Measurements from ENCODE around the gene TPX2.
A peak's percentile ranks its signal among the peaks of the same experiment; 100 is the strongest.

The TPX2 gene

DNA sequence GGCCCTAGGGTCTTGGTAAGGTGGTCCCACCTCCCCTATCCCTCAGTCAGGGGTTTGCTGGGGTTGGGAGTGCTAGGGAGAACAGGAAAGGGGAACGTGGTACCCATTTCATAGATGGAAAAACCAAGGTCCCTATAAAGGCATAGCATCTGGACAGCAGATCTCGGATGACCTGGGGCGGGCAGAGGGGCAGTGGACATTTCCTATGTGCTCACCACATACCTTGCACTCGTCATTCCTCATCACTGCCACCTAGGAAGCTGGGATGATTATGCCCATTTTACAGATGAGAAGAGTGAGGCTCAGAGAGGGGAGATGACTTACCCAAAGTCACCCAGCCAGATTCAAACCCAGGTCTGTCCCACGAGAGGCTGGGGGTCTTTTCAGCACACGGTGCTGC, 92.1 kb downstream of the TPX2 start:
- Histone ChIP-seq H3K9ac (ENCODE audit: low read length in 5 of 5) (no peak overlapping the region), H3K27me3 (ENCODE audit: control insufficient read depth in 5 of 5, insufficient read depth in 4 of 5, low read length in 5 of 5) (peaks cover 0 to 3% (median 0%) of the 10 kb centered on the region in 5 donors), H3K27ac (ENCODE audit: low read depth, low read length) (no peak overlapping the region), H3K9me3 (ENCODE audit: control insufficient read depth in 5 of 5, low read length in 5 of 5) (no peaks in the 10 kb centered on the region), H3K4me3 (ENCODE audit: low read depth in 1 of 5, low read length in 5 of 5) (no peak overlapping the region), H3K4me1 (ENCODE audit: control insufficient read depth in 5 of 5, insufficient read depth in 5 of 5, low read length in 5 of 5) (peaks cover 4 to 13% (median 7%) of the 10 kb centered on the region in 5 donors), H3K36me3 (ENCODE audit: control insufficient read depth in 5 of 5, insufficient read depth in 5 of 5, low read length in 5 of 5) (no peaks in the 10 kb centered on the region)

DNA sequence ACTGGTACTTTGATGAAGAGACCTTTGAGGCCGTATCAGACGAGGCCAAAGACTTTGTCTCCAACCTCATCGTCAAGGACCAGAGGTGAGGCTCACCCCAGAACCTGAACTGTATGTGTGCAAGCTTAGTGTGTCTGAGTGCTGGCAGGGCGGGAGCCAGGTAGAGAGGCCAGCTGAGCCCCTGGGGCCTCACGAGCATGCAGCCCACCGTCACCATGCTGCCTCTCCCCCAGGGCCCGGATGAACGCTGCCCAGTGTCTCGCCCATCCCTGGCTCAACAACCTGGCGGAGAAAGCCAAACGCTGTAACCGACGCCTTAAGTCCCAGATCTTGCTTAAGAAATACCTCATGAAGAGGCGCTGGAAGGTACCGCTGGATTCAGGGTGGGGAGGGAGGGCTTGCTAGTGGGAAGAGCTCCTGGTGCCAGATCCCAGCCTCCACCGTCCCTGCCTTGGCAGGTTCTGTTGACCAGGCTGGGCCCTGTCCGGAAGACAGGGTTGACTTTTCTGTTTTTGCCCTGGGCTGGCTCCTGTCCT, 92.7 kb downstream of the TPX2 start:
- no peaks in the 10 kb centered on the region for H3K36me3 ChIP-seq (ENCODE audit: control insufficient read depth in 5 of 5, insufficient read depth in 5 of 5, low read length in 5 of 5)
- H3K9me3 ChIP-seq (ENCODE audit: control insufficient read depth in 5 of 5, low read length in 5 of 5), result no peaks in the 10 kb centered on the region
- H3K27ac ChIP-seq (ENCODE audit: low read depth, low read length), result no peak overlapping the region
- peaks cover 0 to 3% (median 0%) of the 10 kb centered on the region in 5 donors for H3K27me3 ChIP-seq (ENCODE audit: control insufficient read depth in 5 of 5, insufficient read depth in 4 of 5, low read length in 5 of 5)
- H3K4me1 ChIP-seq (ENCODE audit: control insufficient read depth in 5 of 5, insufficient read depth in 5 of 5, low read length in 5 of 5), result peaks cover 6 to 20% (median 14%) of the 10 kb centered on the region in 5 donors
- no peak overlapping the region for H3K9ac ChIP-seq (ENCODE audit: low read length in 5 of 5)
- H3K4me3 ChIP-seq (ENCODE audit: low read depth in 1 of 5, low read length in 5 of 5), result no peak overlapping the region

DNA sequence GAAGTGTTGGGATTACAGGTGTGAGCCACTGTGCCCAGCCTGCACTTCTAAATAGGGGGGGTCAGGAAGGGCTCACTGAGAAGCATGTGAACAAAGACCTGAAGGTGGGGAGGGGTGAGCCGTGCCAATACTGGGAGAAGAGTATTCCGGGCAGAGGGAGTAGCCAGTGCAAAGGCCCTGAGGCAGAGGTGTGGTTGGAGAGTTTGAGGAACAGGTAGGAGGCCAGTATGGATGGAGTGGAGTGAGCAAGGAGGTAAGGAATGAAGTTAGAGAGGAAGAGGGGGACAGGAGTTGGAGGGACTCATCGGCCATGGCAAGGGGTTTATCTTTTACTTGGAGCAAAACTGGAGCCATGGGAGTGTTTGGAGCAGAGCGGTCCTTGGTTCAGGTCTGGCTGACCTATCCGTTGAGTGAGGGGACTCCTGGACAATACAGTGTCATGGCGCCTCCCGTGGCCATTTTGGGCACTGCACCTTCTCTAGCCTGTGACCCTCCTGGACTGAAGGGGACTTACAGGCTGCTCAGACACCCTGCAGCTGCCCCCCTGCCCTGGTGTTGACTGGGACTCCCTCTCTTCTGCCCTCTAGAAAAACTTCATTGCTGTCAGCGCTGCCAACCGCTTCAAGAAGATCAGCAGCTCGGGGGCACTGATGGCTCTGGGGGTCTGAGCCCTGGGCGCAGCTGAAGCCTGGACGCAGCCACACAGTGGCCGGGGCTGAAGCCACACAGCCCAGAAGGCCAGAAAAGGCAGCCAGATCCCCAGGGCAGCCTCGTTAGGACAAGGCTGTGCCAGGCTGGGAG, 94.2 kb downstream of the TPX2 start:
- no peak overlapping the region for H3K9ac ChIP-seq (ENCODE audit: low read length in 5 of 5)
- H3K4me1 ChIP-seq (ENCODE audit: control insufficient read depth in 5 of 5, insufficient read depth in 5 of 5, low read length in 5 of 5), result peaks cover 9 to 32% (median 25%) of the 10 kb centered on the region in 5 donors
- no peak overlapping the region for H3K27ac ChIP-seq (ENCODE audit: low read depth, low read length)
- H3K9me3 ChIP-seq (ENCODE audit: control insufficient read depth in 5 of 5, low read length in 5 of 5), result no peaks in the 10 kb centered on the region
- no peak overlapping the region for H3K4me3 ChIP-seq (ENCODE audit: low read depth in 1 of 5, low read length in 5 of 5)
- peaks cover 0 to 3% (median 0%) of the 10 kb centered on the region in 5 donors for H3K27me3 ChIP-seq (ENCODE audit: control insufficient read depth in 5 of 5, insufficient read depth in 4 of 5, low read length in 5 of 5)
- no peaks in the 10 kb centered on the region for H3K36me3 ChIP-seq (ENCODE audit: control insufficient read depth in 5 of 5, insufficient read depth in 5 of 5, low read length in 5 of 5)

DNA sequence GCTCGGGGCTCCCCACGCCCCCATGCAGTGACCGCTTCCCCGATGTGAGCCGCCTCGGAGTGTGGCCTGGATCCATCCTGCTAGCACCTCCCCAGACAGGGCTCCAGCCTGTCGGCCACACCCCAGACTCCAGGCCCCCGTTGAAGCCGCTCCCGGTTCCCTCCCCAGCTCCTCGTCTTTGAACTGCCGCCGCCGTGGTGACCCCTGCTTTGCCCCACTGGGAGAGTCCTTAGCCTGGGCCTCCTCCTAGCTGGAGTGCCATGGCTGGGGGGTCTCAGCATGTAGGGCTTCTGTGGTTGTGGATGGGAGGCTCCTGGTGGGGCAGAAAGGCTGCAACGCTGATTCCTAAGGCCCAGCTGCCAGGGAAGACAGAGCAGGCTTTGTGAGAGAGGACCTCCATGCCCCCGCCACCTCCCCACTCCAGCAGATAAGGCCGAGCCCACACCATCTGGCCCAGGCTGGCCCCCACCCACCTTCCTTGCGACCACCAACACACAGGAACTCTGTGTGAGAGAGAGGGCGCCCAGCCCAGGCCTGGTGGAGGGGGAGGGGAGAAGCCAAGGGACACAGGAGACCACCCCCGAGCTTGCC, 94.9 kb downstream of the TPX2 start:
- Histone ChIP-seq H3K36me3 (ENCODE audit: control insufficient read depth in 5 of 5, insufficient read depth in 5 of 5, low read length in 5 of 5) (no peaks in the 10 kb centered on the region), H3K4me1 (ENCODE audit: control insufficient read depth in 5 of 5, insufficient read depth in 5 of 5, low read length in 5 of 5) (peaks cover 9 to 39% (median 28%) of the 10 kb centered on the region in 5 donors), H3K27ac (ENCODE audit: low read depth, low read length) (no peak overlapping the region)

DNA sequence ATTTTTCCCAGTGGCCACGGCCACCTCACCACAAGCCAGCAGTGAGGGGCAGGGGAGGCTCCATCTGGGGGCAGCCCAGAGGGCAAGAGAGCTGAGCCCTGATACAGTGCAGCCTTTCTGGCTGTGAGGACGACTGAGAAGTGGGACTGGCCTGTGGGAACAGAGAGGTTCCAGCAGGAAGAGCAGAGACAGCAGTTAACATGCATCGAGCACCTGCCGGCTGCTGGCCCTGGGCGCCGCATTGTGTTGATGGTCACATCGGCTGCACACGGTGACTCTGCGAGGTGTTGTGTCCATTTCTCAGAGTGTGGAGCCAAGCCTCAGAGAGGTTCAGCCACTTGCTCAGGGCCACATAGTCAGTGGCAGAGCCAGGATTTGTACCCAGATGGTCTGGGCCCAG, 96.5 kb downstream of the TPX2 start:
- Histone ChIP-seq H3K27ac (ENCODE audit: low read depth, low read length) (no peak overlapping the region), H3K27me3 (ENCODE audit: control insufficient read depth in 5 of 5, insufficient read depth in 4 of 5, low read length in 5 of 5) (peaks cover 0 to 3% (median 0%) of the 10 kb centered on the region in 5 donors), H3K9ac (ENCODE audit: low read length in 5 of 5) (peak overlapping the region in 1 of 5 donors; percentile 20), H3K36me3 (ENCODE audit: control insufficient read depth in 5 of 5, insufficient read depth in 5 of 5, low read length in 5 of 5) (no peaks in the 10 kb centered on the region), H3K4me1 (ENCODE audit: control insufficient read depth in 5 of 5, insufficient read depth in 5 of 5, low read length in 5 of 5) (peaks cover 9 to 36% (median 28%) of the 10 kb centered on the region in 5 donors), H3K4me3 (ENCODE audit: low read depth in 1 of 5, low read length in 5 of 5) (no peak overlapping the region), H3K9me3 (ENCODE audit: control insufficient read depth in 5 of 5, low read length in 5 of 5) (no peaks in the 10 kb centered on the region)

More for the DNA sequence above, 94.9 kb downstream of the TPX2 start:
- H3K4me3 ChIP-seq (ENCODE audit: low read depth in 1 of 5, low read length in 5 of 5), result no peak overlapping the region
- H3K27me3 ChIP-seq (ENCODE audit: control insufficient read depth in 5 of 5, insufficient read depth in 4 of 5, low read length in 5 of 5), result peaks cover 0 to 3% (median 0%) of the 10 kb centered on the region in 5 donors
- H3K9me3 ChIP-seq (ENCODE audit: control insufficient read depth in 5 of 5, low read length in 5 of 5), result no peaks in the 10 kb centered on the region
- no peak overlapping the region for H3K9ac ChIP-seq (ENCODE audit: low read length in 5 of 5)

DNA sequence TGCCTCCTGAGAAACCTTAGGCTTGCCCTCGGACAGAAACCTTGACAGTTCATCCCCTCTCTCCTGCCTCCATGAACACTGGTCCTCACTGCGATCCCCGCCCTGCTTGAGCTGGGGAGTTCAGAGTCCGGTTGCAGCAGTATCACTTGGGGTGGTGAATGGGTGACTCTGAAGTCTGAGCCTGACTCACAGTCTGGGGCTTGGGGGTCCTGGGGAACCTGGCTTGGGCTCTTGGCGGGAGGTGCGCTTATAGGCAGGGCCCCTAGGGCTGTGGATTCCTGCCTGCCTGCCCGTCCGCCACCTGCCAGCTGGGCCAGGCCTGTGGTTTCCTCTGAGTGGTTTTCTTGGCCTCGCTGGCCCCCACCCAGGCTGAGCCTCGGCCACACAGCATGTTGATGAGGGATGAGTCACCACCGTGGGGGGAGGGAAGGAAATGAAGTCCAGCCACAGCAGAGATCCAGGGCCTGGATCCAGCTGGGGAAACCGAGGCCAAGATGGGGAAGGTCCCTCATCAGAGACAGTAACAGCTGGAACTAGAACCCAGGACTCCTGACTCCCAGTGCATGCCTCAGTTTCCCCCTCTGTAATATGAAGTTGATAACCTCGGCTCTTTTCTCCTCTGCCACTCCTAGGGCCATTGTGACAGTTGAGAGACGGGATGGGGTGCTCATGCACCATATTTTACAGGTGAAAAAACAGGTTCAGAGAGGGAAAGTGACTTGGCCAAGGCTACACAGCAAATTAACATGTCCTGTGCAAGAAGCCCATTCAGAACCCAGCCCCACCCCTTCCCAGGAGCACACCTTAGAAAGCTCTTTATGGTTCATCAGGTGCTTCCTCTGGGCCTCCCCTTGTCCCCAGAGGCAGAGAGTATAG, 97.1 kb downstream of the TPX2 start:
- Histone ChIP-seq H3K4me3 (ENCODE audit: low read depth in 1 of 5, low read length in 5 of 5) (no peak overlapping the region), H3K9me3 (ENCODE audit: control insufficient read depth in 5 of 5, low read length in 5 of 5) (no peaks in the 10 kb centered on the region), H3K9ac (ENCODE audit: low read length in 5 of 5) (peak overlapping the region in 2 of 5 donors; percentile 14 to 20), H3K27ac (ENCODE audit: low read depth, low read length) (no peak overlapping the region), H3K36me3 (ENCODE audit: control insufficient read depth in 5 of 5, insufficient read depth in 5 of 5, low read length in 5 of 5) (no peaks in the 10 kb centered on the region), H3K27me3 (ENCODE audit: control insufficient read depth in 5 of 5, insufficient read depth in 4 of 5, low read length in 5 of 5) (peaks cover 0 to 3% (median 0%) of the 10 kb centered on the region in 5 donors), H3K4me1 (ENCODE audit: control insufficient read depth in 5 of 5, insufficient read depth in 5 of 5, low read length in 5 of 5) (peaks cover 9 to 39% (median 30%) of the 10 kb centered on the region in 5 donors)

DNA sequence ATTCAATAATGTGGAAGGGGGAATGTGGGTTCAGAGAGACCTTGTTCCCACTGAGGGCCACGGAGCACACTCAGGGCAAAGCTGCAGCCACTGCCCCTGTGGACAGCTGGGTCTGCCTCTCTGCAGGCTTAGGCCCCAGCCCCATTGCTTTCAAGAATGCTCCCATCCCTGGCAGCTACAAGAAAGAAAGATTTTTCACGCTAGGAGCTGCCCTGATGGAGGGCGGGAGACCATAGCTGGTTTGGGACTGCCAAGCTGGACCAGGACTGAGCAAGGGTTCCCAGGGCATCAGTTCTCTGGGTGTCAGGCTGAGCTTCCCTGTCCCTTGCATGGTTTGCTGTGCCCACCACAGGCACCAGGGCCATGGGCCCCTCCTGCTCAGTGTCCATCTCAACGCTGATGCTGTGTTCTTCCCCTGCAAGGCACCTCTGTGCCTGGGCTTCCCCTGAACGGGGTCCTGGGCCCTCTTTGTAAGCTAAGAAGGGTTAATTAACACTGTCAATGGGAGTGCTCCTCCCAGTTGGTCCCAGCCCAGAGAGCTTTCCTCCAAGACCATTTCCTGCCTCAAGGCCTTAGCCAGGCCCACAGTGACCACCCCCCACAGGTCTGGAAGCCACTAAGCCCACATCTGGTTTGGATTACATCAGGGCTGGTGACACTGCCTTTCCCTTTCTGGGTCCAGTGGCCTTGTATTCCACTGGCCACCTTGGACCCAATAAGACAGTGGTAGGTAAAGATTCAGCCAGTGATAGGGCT, 97.9 kb downstream of the TPX2 start:
- Histone ChIP-seq H3K9ac (ENCODE audit: low read length in 5 of 5) (no peak overlapping the region), H3K9me3 (ENCODE audit: control insufficient read depth in 5 of 5, low read length in 5 of 5) (no peaks in the 10 kb centered on the region), H3K4me3 (ENCODE audit: low read depth in 1 of 5, low read length in 5 of 5) (no peak overlapping the region), H3K27ac (ENCODE audit: low read depth, low read length) (no peak overlapping the region), H3K4me1 (ENCODE audit: control insufficient read depth in 5 of 5, insufficient read depth in 5 of 5, low read length in 5 of 5) (peaks cover 9 to 45% (median 36%) of the 10 kb centered on the region in 5 donors), H3K27me3 (ENCODE audit: control insufficient read depth in 5 of 5, insufficient read depth in 4 of 5, low read length in 5 of 5) (peaks cover 0 to 3% (median 0%) of the 10 kb centered on the region in 5 donors), H3K36me3 (ENCODE audit: control insufficient read depth in 5 of 5, insufficient read depth in 5 of 5, low read length in 5 of 5) (no peaks in the 10 kb centered on the region)

DNA sequence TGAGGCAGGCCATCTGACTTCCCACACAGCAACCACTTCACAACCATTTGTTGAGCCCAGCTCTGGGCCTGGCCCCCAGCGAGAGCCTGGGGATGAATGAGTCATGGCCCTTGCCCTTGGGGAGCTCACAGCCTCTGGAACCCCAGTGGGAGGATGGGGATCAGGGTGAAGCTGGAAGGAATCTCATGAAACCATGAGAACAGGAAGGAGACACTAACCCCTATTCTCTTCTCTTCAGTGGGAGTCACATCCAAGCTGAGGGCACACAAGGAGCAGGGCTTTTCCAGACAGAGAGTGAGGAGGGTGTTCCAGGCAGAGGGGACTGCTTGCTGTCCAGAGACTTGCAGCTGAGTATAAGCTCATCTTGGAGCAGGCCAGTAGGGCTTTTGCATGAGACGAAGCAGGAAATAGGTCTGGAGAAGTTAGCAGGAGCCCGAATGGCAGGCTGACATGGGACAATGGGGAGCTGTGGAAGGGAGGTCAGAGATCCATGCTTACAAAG, 98.9 kb downstream of the TPX2 start:
- peaks cover 16 to 54% (median 45%) of the 10 kb centered on the region in 5 donors for H3K4me1 ChIP-seq (ENCODE audit: control insufficient read depth in 5 of 5, insufficient read depth in 5 of 5, low read length in 5 of 5)
- no peak overlapping the region for H3K27ac ChIP-seq (ENCODE audit: low read depth, low read length)
- no peaks in the 10 kb centered on the region for H3K36me3 ChIP-seq (ENCODE audit: control insufficient read depth in 5 of 5, insufficient read depth in 5 of 5, low read length in 5 of 5)
- H3K27me3 ChIP-seq (ENCODE audit: control insufficient read depth in 5 of 5, insufficient read depth in 4 of 5, low read length in 5 of 5), result peaks cover 0 to 3% (median 0%) of the 10 kb centered on the region in 5 donors
- H3K9me3 ChIP-seq (ENCODE audit: control insufficient read depth in 5 of 5, low read length in 5 of 5), result no peaks in the 10 kb centered on the region
- no peak overlapping the region for H3K9ac ChIP-seq (ENCODE audit: low read length in 5 of 5)
- H3K4me3 ChIP-seq (ENCODE audit: low read depth in 1 of 5, low read length in 5 of 5), result no peak overlapping the region

DNA sequence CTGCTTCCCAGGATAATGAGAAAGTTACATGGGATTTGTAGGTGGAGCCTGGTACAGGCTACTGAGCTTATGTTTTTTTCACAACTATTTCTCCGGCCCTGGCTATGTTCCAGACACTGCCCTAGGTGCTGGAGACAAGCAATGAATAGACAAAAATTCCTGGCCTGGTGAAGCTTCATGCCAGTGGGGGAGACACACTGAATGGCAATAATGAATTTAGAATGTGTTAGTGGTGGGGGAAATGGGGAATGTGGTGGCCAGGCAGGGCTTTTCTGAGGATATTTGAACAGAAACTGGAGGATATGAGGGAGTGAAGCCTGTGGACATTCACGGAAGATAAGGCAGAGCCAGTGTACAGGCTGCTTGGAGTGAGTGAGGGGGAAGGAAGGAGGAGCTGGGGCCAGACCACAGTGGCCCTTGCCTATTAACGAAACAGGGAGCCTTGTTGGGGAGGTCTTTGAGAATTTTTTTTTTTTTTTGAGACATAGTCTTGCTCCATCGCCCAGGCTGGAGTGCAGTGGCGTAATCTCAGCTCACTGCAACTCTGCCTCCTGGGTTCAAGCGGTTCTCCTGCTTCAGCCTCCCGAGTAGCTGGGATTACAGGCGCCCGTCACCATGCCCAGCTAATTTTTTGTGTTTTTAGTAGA, 99.7 kb downstream of the TPX2 start:
- H3K9me3 ChIP-seq (ENCODE audit: control insufficient read depth in 5 of 5, low read length in 5 of 5), result no peaks in the 10 kb centered on the region

More for the DNA sequence above, 99.7 kb downstream of the TPX2 start:
- H3K9ac ChIP-seq (ENCODE audit: low read length in 5 of 5), result no peak overlapping the region
- H3K4me1 ChIP-seq (ENCODE audit: control insufficient read depth in 5 of 5, insufficient read depth in 5 of 5, low read length in 5 of 5), result peaks cover 19 to 56% (median 54%) of the 10 kb centered on the region in 5 donors
- no peak overlapping the region for H3K4me3 ChIP-seq (ENCODE audit: low read depth in 1 of 5, low read length in 5 of 5)
- peaks cover 0 to 3% (median 0%) of the 10 kb centered on the region in 5 donors for H3K27me3 ChIP-seq (ENCODE audit: control insufficient read depth in 5 of 5, insufficient read depth in 4 of 5, low read length in 5 of 5)
- no peaks in the 10 kb centered on the region for H3K36me3 ChIP-seq (ENCODE audit: control insufficient read depth in 5 of 5, insufficient read depth in 5 of 5, low read length in 5 of 5)
- H3K27ac ChIP-seq (ENCODE audit: low read depth, low read length), result no peak overlapping the region
